H1 (cell line): ENCODE measurements around the gene YEATS2. TPM values are rescaled to one million over a fixed set of nuclear protein-coding genes. Genes with fewer than 3 reads are reported as not detected.

Experiments used
- CTCF ChIA-PET: fragments of 300-600 bp; sonication (Branson Sonifier 250); formaldehyde crosslinking; loops from one replicate; lab custom pipeline; 2021; ENCODE audit not compliant: partially characterized antibody; lab: Charles Lee
- POLR2A ChIA-PET: fragments of 300-600 bp; sonication (Branson Sonifier 250); formaldehyde crosslinking; loops from one replicate; lab custom pipeline; 2021; ENCODE audit warnings: inconsistent platforms; ENCODE audit not compliant: partially characterized antibody; lab: Charles Lee
- DNase-seq, 2 experiments: peaks; one replicate each; pipeline versions ENCODE4 v3.0.0 to v3.0.0-alpha.2; 2010 to 2022; ENCODE audit warnings: low spot score in 2 of 2, low read depth in 1 of 2, mixed read lengths in 1 of 2
- FAIRE-seq: peaks from 2 replicates; lab custom pipeline; 2011; peaks lifted over from hg19 to GRCh38; lab: Jason Lieb, UNC
- H2AFZ ChIP-seq: 2 replicates; pipeline ENCODE4 v1.8.1; 2012; ENCODE audit warnings: low read length, inconsistent platforms
- H2AK5ac ChIP-seq: 2 replicates; pipeline ENCODE4 v1.6.1; 2013; ENCODE audit warnings: low read depth, low read length
- H2BK120ac ChIP-seq: replicated peaks from 2 replicates; pipeline ENCODE3; 2013; ENCODE audit warnings: low read depth, low read length, inconsistent platforms
- H2BK12ac ChIP-seq: 2 replicates; pipeline ENCODE4 v1.6.1; 2013; ENCODE audit warnings: low read depth, low read length
- H2BK15ac ChIP-seq: 2 replicates; pipeline ENCODE4 v1.6.1; 2013; ENCODE audit warnings: low read length
- H2BK20ac ChIP-seq: 2 replicates; pipeline ENCODE4 v1.6.1; 2013; ENCODE audit warnings: low read length
- H2BK5ac ChIP-seq: 2 replicates; pipeline ENCODE4 v1.6.1; 2013; ENCODE audit warnings: low read depth, low read length
- H3K14ac ChIP-seq: 2 replicates; pipeline ENCODE4 v1.6.1; 2013; ENCODE audit warnings: inconsistent platforms; ENCODE audit not compliant: insufficient read length
- H3K18ac ChIP-seq: 2 replicates; pipeline ENCODE4 v1.6.1; 2013; ENCODE audit warnings: low read length; ENCODE audit errors: extremely low read depth
- H3K23ac ChIP-seq: 2 replicates; pipeline ENCODE4 v1.6.1; 2013; ENCODE audit warnings: inconsistent platforms; ENCODE audit not compliant: insufficient read length
- H3K23me2 ChIP-seq: 2 replicates; pipeline ENCODE4 v1.6.1; 2013; ENCODE audit warnings: low read depth, low read length
- H3K27ac ChIP-seq: 2 replicates; pipeline ENCODE4 v1.6.1; 2011; ENCODE audit warnings: low read depth, low read length, inconsistent platforms
- H3K27me3 ChIP-seq, 4 experiments: replicated peaks in 1 of 4; 1 replicate in 1 of 4; 2 replicates in 3 of 4; pipeline versions ENCODE4 v1.6.1 to v1.8.1; 2011 to 2013; ENCODE audit warnings: low read length in 3 of 4, mild to moderate bottlenecking in 3 of 4, inconsistent platforms in 2 of 4, mixed read lengths in 2 of 4, moderate library complexity in 1 of 4; ENCODE audit not compliant: control insufficient read depth in 3 of 4, insufficient read depth in 3 of 4; ENCODE audit errors: extremely low read depth in 1 of 4
- H3K36me3 ChIP-seq, 4 experiments: 2 replicates each; pipeline versions ENCODE4 v1.6.1 to v1.8.1; 2011 to 2013; ENCODE audit warnings: mild to moderate bottlenecking in 4 of 4, low read length in 3 of 4, moderate library complexity in 2 of 4, control low read depth in 1 of 4, inconsistent platforms in 1 of 4; ENCODE audit not compliant: insufficient read depth in 4 of 4, control insufficient read depth in 2 of 4
- H3K4ac ChIP-seq: replicated peaks from 2 replicates; pipeline ENCODE3; 2013; ENCODE audit warnings: low read length, low read depth, mixed read lengths, inconsistent platforms; ENCODE audit not compliant: insufficient read length
- H3K4me1 ChIP-seq, 4 experiments: replicated peaks in 1 of 4; 1 replicate in 1 of 4; 2 replicates in 3 of 4; pipeline versions ENCODE4 v1.6.1 to v1.8.1; 2011 to 2013; ENCODE audit warnings: low read length in 3 of 4, inconsistent platforms in 2 of 4, mixed read lengths in 1 of 4; ENCODE audit not compliant: insufficient read depth in 4 of 4, control insufficient read depth in 3 of 4
- H3K4me2 ChIP-seq, 2 experiments: 2 replicates each; pipeline versions ENCODE4 v1.6.1 to v1.8.1; 2011 to 2013; ENCODE audit warnings: low read depth in 2 of 2, low read length in 2 of 2, control low read depth in 1 of 2, inconsistent platforms in 1 of 2, mild to moderate bottlenecking in 1 of 2; ENCODE audit not compliant: insufficient read depth in 1 of 2
- H3K4me3 ChIP-seq, 4 experiments: fragments of 200-600, 300-600 bp in 1 of 4; sonication (generic), shearing (Covaris generic), sonication (Bioruptor Twin) in 1 of 4; 2 replicates each; pipeline versions ENCODE4 v1.5.1 to v1.8.1; 2011 to 2016; ENCODE audit warnings: low read length in 4 of 4, low read depth in 3 of 4, control low read depth in 2 of 4, inconsistent platforms in 2 of 4, mild to moderate bottlenecking in 2 of 4, mixed read lengths in 1 of 4, moderate library complexity in 1 of 4; ENCODE audit not compliant: insufficient read depth in 2 of 4; ENCODE audit errors: extremely low read depth in 1 of 4
- H3K56ac ChIP-seq: replicated peaks from 2 replicates; pipeline ENCODE3; 2013; ENCODE audit warnings: low read depth, mild to moderate bottlenecking, mixed read lengths, low read length, inconsistent platforms; ENCODE audit not compliant: insufficient read length
- H3K79me1 ChIP-seq: 2 replicates; pipeline ENCODE4 v1.6.1; 2013; ENCODE audit warnings: low read depth, low read length, control low read depth
- H3K79me2 ChIP-seq, 2 experiments: 2 replicates each; pipeline versions ENCODE4 v1.6.1 to v1.8.1; 2012 to 2013; ENCODE audit warnings: low read length in 2 of 2, mild to moderate bottlenecking in 2 of 2, inconsistent platforms in 1 of 2; ENCODE audit not compliant: insufficient read depth in 2 of 2, control insufficient read depth in 1 of 2
- H3K9ac ChIP-seq, 4 experiments: replicated peaks in 1 of 4; 1 replicate in 1 of 4; 2 replicates in 3 of 4; pipeline versions ENCODE4 v1.6.1 to v1.8.1; 2011 to 2013; ENCODE audit warnings: low read depth in 3 of 4, low read length in 3 of 4, control low read depth in 2 of 4, mild to moderate bottlenecking in 2 of 4, moderate library complexity in 2 of 4, inconsistent platforms in 1 of 4; ENCODE audit errors: extremely low read depth in 1 of 4
- H3K9me3 ChIP-seq, 2 experiments: 2 replicates each; pipeline versions ENCODE4 v1.6.1 to v1.8.1; 2012 to 2013; ENCODE audit warnings: mild to moderate bottlenecking in 2 of 2, moderate library complexity in 2 of 2, control low read depth in 1 of 2, inconsistent platforms in 1 of 2, low read depth in 1 of 2, low read length in 1 of 2, mixed read lengths in 1 of 2; ENCODE audit not compliant: insufficient read depth in 2 of 2
- H4K20me1 ChIP-seq, 2 experiments: replicated peaks in 1 of 2; 2 replicates each; pipeline versions ENCODE3 to v1.8.1; 2011 to 2013; ENCODE audit warnings: inconsistent platforms in 2 of 2, low read length in 2 of 2, mild to moderate bottlenecking in 1 of 2; ENCODE audit not compliant: insufficient read depth in 2 of 2, control insufficient read depth in 1 of 2
- H4K5ac ChIP-seq: 2 replicates; pipeline ENCODE4 v1.6.1; 2013; ENCODE audit warnings: low read length, low read depth, mixed read lengths, inconsistent platforms; ENCODE audit not compliant: insufficient read length
- H4K8ac ChIP-seq: 2 replicates; pipeline ENCODE4 v1.8.0; 2013; ENCODE audit warnings: mild to moderate bottlenecking, moderate library complexity, low read length, inconsistent platforms; ENCODE audit not compliant: insufficient read depth; ENCODE audit errors: extremely low read depth
- H4K91ac ChIP-seq: replicated peaks from 2 replicates; pipeline ENCODE3; 2013; ENCODE audit warnings: low read length, mixed read lengths, inconsistent platforms; ENCODE audit not compliant: insufficient read length
- KDM4A ChIP-seq: IDR thresholded peaks from one replicate; pipeline ENCODE4 v1.7.1; 2012; ENCODE audit warnings: low read depth, mild to moderate bottlenecking, moderate library complexity, low read length, inconsistent platforms; ENCODE audit not compliant: severe bottlenecking
- SIRT6 ChIP-seq: IDR thresholded peaks from one replicate; pipeline ENCODE4 v1.7.1; 2012; ENCODE audit warnings: low read length, inconsistent platforms
- WGBS, 2 experiments: shearing (Covaris generic) in 1 of 2; methylation state at CpG; one replicate each; pipeline versions ENCODE4 v1.1.6 to v1.1.7; 2013 to 2015; ENCODE audit warnings: low lambda C conversion rate in 2 of 2, mixed read lengths in 2 of 2, inconsistent platforms in 1 of 2, low coverage in 1 of 2, missing lambda C conversion rate in 1 of 2; ENCODE audit not compliant: insufficient replicate concordance in 2 of 2, insufficient coverage in 1 of 2, insufficient read length in 1 of 2; ENCODE audit errors: extremely low coverage in 1 of 2, missing lambda C conversion rate in 1 of 2; 5-methylcytosine and 5-hydroxymethylcytosine counted together
- polyA plus RNA-seq, 7 experiments: library from polyadenylated mRNA; depleted of rRNA in 3 of 7; stranded (reverse) in 5 of 7; unstranded in 2 of 7; fragments of >200 nt in 5 of 7; fragments of 200-250 nt in 2 of 7; gene quantifications; 1 replicate in 5 of 7; 2 replicates in 1 of 7; 4 replicates in 1 of 7; pipeline versions ENCODE4 v1.2.1 to v1.2.3, GENCODE V29; 2011 to 2013; ENCODE audit warnings: missing spikeins in 2 of 7, mixed read lengths in 2 of 7
- total RNA-seq: library from RNA; stranded (reverse); fragmentation: NEBNext Ultra II Directional; extraction: Animal tissue kit (Norgen Biotek cat#: 25700); gene quantifications from 2 replicates; pipeline ENCODE4 v1.2.1, GENCODE V29; 2021

Gene YEATS2
- total and polyA plus RNA-seq, 2 of the 8 experiments (the other 6 are each of a cell fraction or from before 2014, with no cell fraction given), result 35.3 to 53.7 TPM

GRCh38 chr3:183664913-183665381 is 32.6 kb upstream of the YEATS2 start:
- Histone ChIP-seq H2AFZ (no peak overlapping the region), H3K36me3 (peaks cover 0 to 34% (median 21%) of the 10 kb centered on the region in 4 experiments; a peak in 6 of 8 replicates), H2BK5ac (no peak overlapping the region), H3K4me2 (no peak overlapping the region), H3K56ac (no peak overlapping the region), H3K4ac (no peak overlapping the region), H4K20me1 (no peaks in the 10 kb centered on the region), H2AK5ac (no peak overlapping the region), H4K5ac (no peak overlapping the region), H3K9me3 (peaks cover 7 to 8% of the 10 kb centered on the region in 2 experiments; a peak in 3 of 4 replicates), H2BK12ac (no peak overlapping the region), H4K91ac (no peak overlapping the region), H3K4me1 (no peaks in the 10 kb centered on the region), H2BK20ac (no peak overlapping the region), H3K79me2 (0 out of 4 replicates have a peak, but pooled peaks cover 0 to 3% of the 10 kb centered on the region in 2 experiments), H3K23ac (no peak overlapping the region), H2BK15ac (no peak overlapping the region), H3K79me1 (peaks cover 2% of the 10 kb centered on the region; the same call in 1 of the 2 replicates), H3K4me3 (no peak overlapping the region), H3K14ac (no peak overlapping the region), H3K27me3 (no peaks in the 10 kb centered on the region), H4K8ac (no peak overlapping the region; the same call in 1 of the 2 replicates), H3K27ac (no peak overlapping the region), H3K18ac (no peak overlapping the region), H3K9ac (no peak overlapping the region), H2BK120ac (no peak overlapping the region), H3K23me2 (no peaks in the 10 kb centered on the region)
- no peak for FAIRE-seq
- CTCF ChIA-PET, result no interaction called here
- DNase-seq, result no peak
- WGBS, 2 experiments, result 94% methylated on average over 3 of the region's 3 CpGs; no CpG with 5 or more reads in 1 of the 2 experiments
- POLR2A ChIA-PET, result no interaction called here
- TF ChIP-seq SIRT6 (no peak), KDM4A (no peak)
